Measurements from ENCODE around the gene COQ10B.

DNA sequence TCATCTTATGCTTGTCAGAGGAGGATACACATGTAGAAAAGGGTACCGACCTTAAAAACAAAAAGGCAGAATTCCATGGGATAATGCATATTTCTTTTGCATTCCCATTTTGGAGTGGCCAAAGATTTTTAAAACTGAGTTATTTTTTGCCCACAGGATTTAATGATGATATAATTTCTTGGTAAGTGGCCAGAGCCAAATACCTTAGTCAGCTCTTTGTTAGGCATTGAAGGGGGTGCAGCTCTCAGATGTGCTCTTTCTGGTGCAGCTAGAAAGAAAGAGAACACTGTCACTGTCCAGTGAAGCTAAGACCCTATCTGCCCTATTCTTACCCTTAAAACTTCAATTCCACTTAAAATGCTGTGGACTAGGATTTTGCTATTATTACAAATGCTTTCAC lies 10.8 kb downstream of the COQ10B start:
- TF ChIP-seq EZH2 (IDR thresholded peaks at IDR 0.05; ENCODE audit: insufficient read depth, poor library complexity, severe bottlenecking): no peak
- no peak for TF ChIP-seq EZH2phosphoT487 (IDR thresholded peaks at IDR 0.05; ENCODE audit: insufficient read depth, low read depth)

Measured in GM23248 (cell line).